ENCODE measurements around the gene TPSB2.
"Not testable (repeated sequence)": the region's sequence is repeated elsewhere in the genome, so short reads cannot be mapped to it uniquely, and the experiment has no call there.

TPSB2 gene

DNA sequence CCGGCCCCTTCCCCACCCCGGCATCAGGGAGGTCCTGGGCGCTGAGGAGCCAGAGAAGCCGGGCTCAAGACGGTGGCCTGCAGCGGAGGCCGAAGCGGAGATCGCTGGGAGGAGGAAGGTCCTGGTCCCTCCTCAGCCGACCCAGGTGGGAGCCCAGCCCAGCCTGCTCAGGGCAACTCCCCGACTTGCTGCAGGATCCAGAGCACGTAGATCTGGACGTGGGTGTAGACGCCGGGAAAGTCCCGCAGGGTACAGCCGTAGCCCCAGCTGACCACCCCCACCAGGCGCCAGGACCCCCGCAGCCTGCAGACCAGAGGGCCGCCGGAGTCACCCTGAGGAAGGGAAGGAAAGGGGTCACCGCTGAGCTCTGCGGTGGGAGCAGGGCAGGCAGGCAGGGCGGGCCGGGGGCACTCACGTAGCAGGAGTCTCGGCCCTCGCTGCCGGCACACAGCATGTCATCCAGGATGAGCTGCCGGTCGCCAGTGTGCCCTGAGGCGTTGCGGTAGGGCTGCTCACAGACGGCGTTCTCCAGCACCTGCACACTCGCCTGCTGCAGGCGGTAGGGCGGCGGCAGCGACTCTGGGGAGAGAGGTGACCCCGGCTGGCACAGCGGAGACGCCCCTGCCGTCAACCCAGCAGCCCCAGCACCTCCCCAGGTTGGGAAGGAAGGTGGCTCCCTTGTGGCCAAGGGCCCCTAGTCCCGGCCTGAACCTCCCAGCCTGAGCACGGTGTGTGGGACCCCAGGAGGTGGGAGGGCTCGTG is 31.3 kb upstream of the TPSB2 start:
- no peak for DNase-seq (ENCODE audit: low spot score)

DNA sequence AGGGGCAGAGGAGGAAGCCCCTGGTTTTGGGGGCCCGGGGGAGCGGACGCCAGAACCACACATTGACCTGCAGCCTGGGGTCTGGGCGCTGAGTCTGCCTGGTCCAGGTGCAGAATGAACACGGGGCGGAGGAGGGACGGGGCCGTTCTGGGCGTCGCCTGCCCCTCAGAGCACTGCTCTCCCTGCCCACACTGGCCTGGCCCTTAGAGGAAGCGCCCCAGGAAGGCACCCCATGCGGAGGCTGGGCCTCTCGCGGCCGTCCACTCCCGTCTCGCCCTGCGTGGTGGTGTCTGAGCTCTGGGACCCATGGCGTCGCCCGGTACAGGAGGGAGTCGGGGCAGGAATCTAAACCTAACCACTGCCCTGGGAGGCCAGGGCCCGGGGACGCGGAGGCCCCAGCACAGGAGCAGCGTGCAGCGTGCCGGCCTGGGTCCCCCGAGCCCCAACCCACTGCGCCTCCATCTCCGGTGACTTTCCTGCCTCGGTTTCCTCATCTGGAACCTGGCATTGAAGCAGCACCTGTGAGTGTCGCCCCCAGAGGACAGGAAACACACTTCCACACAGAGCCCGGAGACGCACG is 30.2 kb upstream of the TPSB2 start:
- no peak for DNase-seq (ENCODE audit: low spot score)

DNA sequence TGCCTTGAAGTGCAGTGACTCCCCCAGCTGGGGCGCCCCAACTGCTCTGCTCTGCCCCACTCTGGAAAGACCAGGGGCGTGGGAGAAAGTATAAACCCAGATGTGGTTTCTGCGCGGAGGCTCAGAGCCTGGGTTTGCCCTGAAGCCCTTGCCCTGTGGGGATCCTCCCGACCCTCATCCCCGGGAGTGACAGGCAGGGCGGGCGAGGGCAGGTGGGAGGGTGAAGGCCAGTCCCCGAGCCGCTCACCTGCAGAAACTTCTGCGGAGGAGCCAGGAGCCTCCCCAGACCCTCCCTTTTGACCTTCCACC is 29.7 kb upstream of the TPSB2 start:
- DNase-seq (ENCODE audit: low spot score), result no peak

DNA sequence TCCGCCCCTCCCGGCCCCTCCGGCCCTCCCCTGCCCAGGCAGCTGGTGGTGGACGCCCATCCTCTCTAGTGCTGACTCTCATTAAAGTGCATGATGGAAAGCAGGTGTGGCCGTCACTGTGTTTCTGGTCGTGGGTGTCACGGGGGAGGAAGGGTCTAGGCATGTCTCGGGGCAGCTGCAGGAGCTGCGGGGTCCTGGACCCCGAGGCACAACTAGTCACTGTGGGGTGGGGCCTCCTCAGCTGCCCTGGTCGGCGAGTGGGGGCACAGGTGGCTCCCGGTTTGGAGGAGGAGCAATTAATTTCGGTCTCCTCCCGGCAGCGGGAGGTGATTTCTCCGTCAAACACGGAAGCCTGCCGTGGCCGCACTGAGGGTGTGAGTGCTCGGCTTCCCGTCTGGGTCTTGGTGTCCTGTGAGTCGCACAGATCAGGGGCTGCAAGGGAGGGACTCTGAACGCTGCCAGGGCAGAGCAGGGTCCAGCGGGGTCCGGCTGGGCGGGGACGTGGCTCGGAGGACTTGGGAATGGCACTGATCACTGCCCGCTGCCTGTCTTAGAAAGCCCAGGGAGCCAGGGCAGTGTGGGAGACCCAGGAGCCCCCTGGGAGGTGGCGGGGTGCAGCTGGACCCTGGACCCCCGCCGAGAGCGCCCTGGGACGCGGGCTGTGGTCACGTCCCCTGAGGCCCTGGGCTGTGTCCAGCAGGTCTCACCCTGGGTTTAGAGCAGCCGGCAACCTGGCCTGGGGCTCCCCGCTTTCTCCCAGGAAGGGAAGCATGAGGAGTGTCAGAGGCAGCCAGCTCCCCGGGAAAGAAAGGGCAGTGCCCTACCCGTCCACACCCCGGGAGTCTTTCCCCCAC is 29.1 kb upstream of the TPSB2 start:
- DNase-seq (ENCODE audit: low spot score), result no peak

DNA sequence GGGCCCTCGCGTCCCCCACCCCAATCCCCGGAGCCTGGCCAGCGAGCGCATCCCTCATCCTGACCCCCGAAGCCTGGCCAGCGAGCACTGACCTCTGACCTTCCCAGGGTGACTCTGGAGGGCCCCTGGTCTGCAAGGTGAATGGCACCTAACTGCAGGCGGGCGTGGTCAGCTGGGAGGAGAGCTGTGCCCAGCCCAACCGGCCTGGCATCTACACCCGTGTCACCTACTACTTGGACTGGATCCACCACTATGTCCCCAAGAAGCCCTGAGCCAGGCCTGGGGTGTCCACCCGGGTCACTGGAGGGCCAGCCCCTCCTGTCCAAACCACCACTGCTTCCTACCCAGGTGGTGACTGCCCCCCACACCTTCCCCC is 28.2 kb upstream of the TPSB2 start:
- no peak for DNase-seq (ENCODE audit: low spot score)

DNA sequence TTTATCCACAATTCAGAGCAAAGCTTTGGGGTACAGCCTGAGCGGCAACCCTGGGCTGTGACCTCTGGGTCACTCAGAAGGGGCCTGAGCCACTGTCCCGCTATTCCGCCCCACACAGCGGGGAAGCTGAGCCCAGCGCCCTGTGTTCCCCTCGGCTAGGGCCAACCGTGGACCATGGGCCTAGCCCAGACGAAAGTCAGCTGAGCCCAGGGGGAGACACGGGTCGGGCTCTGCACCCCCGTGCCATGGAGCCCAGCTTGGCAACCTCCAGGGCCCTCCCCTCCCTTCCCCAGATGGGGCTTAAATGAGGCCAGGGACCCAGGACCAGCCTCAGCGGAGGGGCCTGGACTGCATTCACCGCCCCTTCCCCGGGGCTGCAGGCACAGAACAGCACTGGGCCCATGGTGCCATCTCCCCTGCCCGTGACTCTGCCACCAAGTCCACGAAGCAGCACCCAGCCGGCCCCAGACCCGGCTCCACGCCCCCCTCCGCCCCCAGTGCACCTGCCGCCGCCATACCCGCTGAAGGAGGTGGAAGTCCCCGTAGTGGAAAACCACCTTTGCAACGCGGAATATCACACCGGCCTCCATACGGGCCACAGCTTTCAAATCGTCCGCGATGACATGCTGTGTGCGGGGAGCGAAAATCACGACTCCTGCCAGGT is 27.7 kb upstream of the TPSB2 start:
- DNase-seq (ENCODE audit: low spot score), result no peak

DNA sequence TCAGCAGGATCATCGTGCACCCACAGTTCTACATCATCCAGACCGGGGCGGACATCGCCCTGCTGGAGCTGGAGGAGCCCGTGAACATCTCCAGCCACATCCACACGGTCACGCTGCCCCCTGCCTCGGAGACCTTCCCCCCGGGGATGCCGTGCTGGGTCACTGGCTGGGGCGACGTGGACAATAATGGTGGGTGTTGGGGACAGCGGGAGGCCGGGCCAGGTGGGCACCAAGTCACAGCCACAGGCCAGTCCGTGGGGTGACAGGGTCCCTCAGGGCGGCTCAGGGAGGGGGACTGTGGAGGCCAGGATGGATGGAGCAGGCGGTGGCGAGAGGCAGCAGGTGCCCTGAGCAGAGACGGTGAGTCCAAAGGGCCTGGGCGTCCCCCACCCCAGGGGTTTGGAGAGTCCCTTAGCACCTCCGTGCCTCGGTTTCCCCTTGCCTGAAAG is 26.9 kb upstream of the TPSB2 start:
- no peak for DNase-seq (ENCODE audit: low spot score)

DNA sequence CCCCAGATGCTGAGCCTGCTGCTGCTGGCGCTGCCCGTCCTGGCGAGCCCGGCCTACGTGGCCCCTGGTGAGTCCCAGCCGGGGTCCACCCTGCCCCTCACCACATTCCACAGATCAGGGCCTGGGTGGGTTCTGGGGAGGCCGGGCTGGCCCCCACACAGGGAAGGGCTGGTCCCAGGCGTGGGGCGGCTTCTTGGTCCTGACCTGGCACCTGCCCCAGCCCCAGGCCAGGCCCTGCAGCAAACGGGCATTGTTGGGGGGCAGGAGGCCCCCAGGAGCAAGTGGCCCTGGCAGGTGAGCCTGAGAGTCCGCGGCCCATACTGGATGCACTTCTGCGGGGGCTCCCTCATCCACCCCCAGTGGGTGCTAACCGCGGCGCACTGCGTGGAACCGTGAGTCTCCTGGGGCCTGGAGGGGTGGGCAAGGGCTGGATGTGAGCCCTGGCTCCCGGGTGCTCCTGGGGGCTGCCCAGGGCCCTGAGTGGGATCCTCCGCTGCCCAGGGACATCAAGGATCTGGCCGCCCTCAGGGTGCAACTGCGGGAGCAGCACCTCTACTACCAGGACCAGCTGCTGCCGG is 26.4 kb upstream of the TPSB2 start:
- DNase-seq (ENCODE audit: low spot score), result not testable (repeated sequence)

DNA sequence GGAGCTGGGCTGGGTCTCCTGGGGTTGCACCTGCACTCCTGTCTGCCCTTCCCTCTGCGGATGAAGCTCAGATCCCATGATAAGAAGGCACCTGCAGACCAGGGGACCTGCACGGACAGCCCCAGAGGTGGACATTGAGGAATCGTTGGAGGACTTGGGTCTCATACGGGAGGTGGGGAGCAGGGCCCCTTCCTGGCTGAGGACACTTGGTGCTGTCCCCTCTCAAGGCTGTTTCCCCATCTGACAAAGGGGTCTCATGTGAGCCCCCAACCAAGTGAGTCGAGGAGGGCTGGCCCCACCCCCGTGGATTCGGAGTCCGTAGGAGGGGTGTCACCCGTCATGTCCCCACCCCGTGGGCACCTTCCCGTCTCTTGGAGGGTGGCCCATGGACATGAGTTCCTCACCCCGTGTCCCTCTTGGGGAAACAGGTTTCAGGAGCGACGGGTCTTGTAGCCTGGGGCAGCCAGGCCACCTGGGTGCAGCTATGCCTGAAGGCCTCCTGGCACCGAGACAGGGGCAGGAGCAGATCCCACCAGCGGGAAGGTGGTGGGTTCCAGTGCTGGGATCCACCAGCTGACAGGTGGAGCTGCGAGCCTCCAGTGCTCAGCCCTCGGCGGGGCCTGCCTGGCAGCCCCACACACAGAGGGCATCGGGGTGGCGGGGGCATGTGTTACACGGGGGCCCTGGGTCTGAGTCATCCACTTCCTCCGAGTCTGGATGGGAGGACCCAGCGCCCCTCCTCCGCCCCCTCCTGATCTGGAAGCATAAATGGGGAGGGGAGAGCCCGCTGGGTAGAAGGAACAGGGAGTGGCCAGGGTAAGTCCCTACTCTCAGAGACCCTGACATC is 25.5 kb upstream of the TPSB2 start, which contains the start of gene TPSD1:
Gene TPSD1, plus strand, starts transcription at position 794 of the 847 bp plus-strand sequence. CDS start 212 bp downstream, outside the sequence.
- not testable (repeated sequence) for DNase-seq (ENCODE audit: low spot score)

DNA sequence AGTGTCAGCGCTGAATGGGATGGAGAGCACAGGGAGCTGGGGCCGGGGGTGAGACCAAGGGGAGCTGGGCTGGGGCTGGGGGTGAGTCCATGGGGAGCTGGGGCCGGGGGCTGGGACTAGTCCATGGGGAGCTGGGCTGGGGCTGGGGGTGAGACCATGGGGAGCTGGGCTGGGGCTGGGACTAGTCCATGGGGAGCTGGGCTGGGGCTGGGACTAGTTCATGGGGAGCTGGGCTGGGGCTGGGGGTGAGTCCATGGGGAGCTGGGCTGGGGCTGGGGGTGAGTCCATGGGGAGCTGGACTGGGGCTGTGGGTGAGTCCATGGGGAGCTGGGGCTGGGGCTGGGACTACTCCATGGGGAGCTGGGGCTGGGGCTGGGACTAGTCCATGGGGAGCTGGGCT is 24.8 kb upstream of the TPSB2 start:
- not testable (repeated sequence) for DNase-seq (ENCODE audit: low spot score)

DNA sequence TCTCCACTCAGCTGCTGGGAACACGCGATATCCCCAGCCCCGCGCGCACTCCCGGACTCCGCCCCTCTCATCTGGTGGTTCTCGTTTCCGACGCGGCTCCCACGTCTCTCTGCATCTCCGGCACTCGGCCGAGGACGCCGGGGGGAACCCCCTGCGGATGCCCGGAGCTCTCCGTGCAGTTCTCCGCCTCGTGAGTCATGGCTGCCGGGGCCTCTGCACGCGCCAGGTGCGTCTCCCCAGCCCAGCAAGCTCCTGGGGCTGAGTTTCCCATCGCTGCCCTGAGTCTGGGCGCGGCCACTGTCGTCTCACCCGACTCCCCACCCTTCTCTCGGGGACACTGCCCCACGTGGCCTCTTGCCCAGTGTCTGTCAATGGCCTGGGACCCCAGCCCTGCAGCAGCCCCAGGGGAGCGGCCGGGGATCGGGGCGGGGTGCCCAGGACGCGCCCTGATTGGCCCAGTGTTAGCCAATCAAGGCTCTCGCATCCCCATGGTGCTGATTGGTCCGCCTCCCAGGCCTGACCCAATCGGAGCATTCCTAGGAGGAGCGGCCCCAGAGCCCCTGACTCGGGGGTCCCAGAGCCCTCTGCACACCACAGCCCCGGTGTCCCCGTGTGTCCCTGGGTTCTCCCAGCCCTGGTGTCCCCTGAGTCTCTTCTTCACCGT is 23.8 kb upstream of the TPSB2 start:
- not testable (repeated sequence) for DNase-seq (ENCODE audit: low spot score)

DNA sequence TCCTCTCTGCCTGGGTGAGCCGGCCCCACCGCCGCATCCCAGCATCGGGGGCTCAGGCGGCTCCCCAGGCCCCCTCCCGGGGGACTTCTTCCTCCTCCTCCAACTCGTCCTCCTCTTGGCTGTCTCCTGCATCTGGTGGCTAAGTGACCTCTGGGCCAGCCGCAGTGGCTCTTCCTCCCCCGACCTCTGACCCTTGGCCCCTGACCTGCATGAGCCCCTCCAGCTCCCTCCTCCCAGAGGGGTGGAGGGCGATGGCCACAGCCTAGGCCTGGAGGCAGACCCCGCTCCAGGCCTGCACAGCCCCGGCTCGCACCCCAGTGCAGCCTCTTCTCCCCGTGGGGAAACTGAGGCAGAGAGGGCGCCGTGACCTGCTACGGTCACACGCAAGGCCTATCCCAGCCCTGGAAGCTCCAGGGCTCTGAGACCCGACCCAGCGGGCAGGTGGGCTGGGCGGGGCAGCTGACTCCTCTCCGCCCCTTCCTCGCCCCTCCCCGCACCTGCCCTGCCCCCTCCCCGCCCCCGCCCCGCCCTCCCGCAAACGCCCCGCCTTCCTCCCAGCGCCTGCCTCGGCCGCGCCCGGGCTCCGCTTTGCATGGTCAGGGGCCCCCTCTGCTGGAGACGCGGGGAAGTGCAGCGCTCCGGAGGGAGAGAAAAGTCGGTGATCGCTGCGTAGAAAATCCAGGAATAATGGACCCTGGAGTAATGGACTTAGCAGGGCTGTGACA is 19.2 kb upstream of the TPSB2 start:
- DNase-seq (ENCODE audit: low spot score), result not testable (repeated sequence)

DNA sequence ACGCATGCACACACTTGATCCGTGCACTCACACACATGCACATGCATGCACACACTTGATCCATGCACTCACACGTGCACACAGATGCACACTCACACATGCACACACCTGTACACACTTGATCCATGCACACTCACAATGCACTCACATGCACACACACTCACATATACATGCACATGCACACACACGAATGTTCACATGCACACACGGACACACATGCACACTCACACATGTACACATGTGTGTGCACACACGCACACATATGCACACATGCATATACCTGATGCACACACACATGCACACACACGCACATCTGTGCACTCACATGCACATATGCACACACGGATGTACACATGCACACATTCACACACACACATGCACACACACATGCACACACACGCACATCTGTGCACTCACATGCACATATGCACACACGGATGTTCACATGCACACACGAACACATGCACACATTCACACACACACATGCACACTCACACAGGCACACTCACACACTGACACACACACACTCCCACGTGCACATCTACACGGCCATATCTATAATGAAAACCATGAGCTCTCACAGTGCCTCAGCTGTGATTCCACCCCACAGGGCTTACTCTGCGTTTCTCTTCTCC is 18.0 kb upstream of the TPSB2 start:
- DNase-seq (ENCODE audit: low spot score), result not testable (repeated sequence)

DNA sequence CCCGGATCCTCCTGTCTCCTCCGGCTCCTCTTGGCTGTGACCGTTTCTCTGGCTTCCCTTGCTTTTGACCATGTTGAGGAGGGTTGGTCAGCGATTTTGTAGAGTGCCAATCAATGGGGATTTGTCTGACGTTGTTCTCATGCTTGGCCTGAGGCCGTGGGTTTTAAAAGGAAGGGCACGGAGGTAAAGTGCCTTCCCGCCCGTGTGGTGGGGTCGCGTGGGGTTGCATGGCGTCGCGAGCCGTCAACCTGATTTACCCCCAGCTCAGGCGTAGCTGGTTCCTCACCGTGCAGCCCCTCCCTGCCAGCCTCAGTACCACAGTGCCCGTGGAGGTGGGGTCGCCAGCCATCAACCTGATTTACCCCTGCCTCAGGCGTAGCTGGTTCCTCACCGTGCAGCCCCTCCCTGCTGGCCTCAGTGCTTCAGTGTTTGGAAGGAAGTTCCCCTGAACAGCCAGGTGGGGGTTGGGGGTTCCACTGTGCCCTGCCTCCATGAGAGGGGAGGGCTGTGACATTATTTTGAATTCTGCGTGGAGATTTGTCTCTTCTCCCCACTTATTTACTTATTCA is 15.6 kb upstream of the TPSB2 start:
- no peak for DNase-seq (ENCODE audit: low spot score)

DNA sequence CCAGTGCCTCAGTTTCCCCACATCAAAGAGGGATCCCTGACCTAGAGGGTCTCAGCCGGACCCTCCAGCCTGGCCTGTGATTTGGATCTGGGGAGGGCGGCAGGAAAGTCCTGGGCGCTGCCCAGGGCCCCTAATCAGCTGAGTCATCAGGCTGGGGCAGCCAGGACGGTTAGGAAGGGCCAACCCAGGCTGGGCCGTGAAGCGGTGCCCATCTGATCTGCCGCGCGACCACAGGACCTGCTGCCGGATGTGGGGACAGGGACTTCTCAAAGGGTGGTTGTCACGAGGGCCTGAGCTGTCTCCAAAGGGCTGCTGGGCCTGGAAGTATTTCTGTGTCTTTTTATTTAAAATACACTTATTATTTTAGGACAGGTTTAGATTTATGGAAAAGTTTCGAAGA is 14.9 kb upstream of the TPSB2 start:
- no peak for DNase-seq (ENCODE audit: low spot score)

DNA sequence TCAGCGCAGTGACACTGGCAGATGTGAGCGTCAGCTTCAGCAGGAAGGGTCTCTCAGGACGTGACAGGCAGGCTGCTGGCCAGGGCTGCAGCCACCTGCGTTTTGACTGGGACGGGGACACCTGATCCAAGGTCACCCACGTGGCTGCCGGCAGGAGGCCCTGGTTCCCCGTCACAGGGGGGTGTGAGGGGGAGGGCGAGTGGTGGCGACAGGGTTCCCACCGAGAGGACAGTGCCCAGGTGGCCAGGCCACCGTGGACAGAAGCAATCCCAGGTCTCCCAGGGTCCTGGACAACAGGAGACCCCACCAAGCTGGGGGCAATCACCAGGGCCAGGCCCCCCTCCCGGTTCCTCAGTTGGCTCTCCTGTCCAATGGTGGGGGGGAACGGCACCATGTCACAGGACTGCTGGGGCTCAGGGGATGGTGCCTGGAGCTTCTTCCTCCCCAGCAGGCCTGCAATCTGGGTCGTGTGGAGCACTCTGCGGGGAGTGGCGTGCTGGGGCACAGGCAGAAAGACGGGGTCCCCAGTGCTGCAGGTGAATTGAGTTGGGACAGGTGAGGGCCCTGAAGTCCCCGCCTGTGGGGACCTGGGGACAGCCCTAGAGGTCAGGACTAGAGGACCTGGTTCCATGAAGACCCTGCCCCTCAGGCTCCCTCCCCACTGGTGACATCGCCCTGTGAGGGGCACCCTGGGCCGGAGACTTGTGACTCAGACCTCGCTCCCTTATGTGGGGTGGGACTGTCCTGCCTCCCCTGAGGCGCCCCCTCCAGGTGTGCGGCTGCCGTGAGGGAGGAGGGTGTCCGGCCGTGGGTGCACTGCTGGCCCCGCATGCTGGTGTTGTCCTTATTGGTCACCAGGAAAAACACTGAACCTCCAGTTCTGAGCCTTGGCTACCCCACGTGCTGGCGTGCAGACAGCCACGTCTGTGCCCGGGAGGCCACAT is 14.2 kb upstream of the TPSB2 start:
- DNase-seq (ENCODE audit: low spot score), result not testable (repeated sequence)

DNA sequence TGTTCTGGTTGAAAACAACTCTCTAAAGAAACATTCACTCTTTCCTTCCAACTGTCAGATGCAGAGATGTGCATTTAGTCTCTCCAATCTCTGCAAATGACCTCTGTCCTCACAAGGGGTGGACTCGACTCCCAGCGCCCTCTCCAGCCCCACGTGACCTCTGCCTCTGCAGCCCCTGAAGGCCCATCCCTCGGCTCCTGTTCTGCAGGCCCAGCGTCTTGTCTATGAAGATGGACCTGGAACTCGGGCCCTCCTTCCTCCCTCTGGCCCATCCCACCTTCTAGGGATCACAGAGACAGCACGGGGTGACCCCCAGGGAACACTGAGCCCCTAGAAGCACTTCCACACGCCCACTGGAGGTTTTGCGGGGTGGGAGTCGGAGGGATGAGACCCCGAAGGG is 13.4 kb upstream of the TPSB2 start:
- DNase-seq (ENCODE audit: low spot score), result not testable (repeated sequence)

DNA sequence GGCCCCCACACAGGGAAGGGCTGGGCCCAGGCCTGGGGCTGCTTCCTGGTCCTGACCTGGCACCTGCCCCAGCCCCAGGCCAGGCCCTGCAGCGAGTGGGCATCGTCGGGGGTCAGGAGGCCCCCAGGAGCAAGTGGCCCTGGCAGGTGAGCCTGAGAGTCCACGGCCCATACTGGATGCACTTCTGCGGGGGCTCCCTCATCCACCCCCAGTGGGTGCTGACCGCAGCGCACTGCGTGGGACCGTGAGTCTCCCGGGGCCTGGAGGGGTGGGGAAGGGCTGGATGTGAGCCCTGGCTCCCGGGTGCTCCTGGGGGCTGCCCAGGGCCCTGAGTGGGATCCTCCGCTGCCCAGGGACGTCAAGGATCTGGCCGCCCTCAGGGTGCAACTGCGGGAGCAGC is 11.1 kb upstream of the TPSB2 start:
- DNase-seq (ENCODE audit: low spot score), result not testable (repeated sequence)

Measured in activated CD4-positive, alpha-beta T cell treated with anti-CD3 and anti-CD28 coated beads, Interleukin-2, Interleukin-4, amounts not matched to agents 100 ng/mL and 50 ng/mL, durations not matched to agents 16 hours and 8 hours (primary cell).